Gastrocnemius medialis (tissue), 4 donors: ENCODE results near the gene ASTN1. TPM values are rescaled to one million over a fixed set of nuclear protein-coding genes. Genes with fewer than 3 reads are reported as not detected.

Experiments
- ATAC-seq, 2 donors: fragments of 150-250 bp; one replicate each; pipeline ENCODE4 v1.9.1; 2016
- DNase-seq, 2 donors: peaks; one replicate each; pipeline ENCODE4 v3.0.0-alpha.2; 2019
- H3K27ac ChIP-seq, 4 donors: fragments of 200-600 bp; sonication (generic); 1 replicate in 1 of 4; 2 replicates in 3 of 4; pipeline ENCODE4 v1.5.1; 2016 to 2018; ENCODE audit warnings: mild to moderate bottlenecking in 2 of 4, moderate library complexity in 1 of 4
- H3K27me3 ChIP-seq, 3 donors: fragments of 200-600 bp; sonication (generic) in 2 of 3; 1 replicate in 1 of 3; 2 replicates in 2 of 3; pipeline versions ENCODE4 v1.5.1 to v1.6.0; 2016 to 2019; ENCODE audit warnings: mild to moderate bottlenecking in 1 of 3, moderate library complexity in 1 of 3
- H3K36me3 ChIP-seq, 2 donors: fragments of 200-600 bp; sonication (generic) in 1 of 2; one replicate each; pipeline ENCODE4 v1.5.1; 2017 to 2018
- H3K4me1 ChIP-seq, 2 donors: fragments of 200-600 bp; sonication (generic) in 1 of 2; one replicate each; pipeline ENCODE4 v1.5.1; 2016 to 2017; ENCODE audit warnings: mild to moderate bottlenecking in 2 of 2
- H3K4me3 ChIP-seq, 4 donors: fragments of 200-600 bp; sonication (generic) in 3 of 4; 1 replicate in 1 of 4; 2 replicates in 3 of 4; pipeline ENCODE4 v1.5.1; 2016 to 2019; ENCODE audit warnings: mild to moderate bottlenecking in 2 of 4
- H3K9me3 ChIP-seq, 3 donors: fragments of 200-600 bp; sonication (generic) in 2 of 3; 1 replicate in 1 of 3; 2 replicates in 2 of 3; pipeline ENCODE4 v1.5.1; 2016 to 2019
- CTCF ChIP-seq, 5 experiments: fragments of 450-650 bp in 3 of 5; fragments of 200-600 bp in 2 of 5; sonication (generic) in 2 of 5; IDR thresholded peaks in 4 of 5; conservative IDR thresholded peaks in 1 of 5; 1 replicate in 4 of 5; 2 replicates in 1 of 5; pipeline ENCODE4 v1.5.1; 2016 to 2019; ENCODE audit warnings: antibody characterized with exemption in 5 of 5, mild to moderate bottlenecking in 3 of 5, moderate library complexity in 3 of 5
- POLR2A ChIP-seq, 2 donors: fragments of 450-650 bp; IDR thresholded peaks; one replicate each; pipeline ENCODE4 v1.6.1; 2017; ENCODE audit warnings: antibody characterized with exemption in 2 of 2, mild to moderate bottlenecking in 2 of 2, moderate library complexity in 2 of 2
- in situ Hi-C, 4 donors: fragments of 200-750 bp; cut with MboI; loops; one replicate each; pipeline versions ENCODE4 v1.15.0 to v1.8.0; 2017; ENCODE audit warnings: low sequenced_read_pairs in 4 of 4
- intact Hi-C: fragments of 100-400 bp; cut with DNase I; formaldehyde crosslinking; loops from one replicate; pipeline ENCODE4 v1.15.1; 2023; ENCODE audit warnings: low total_unique reads
- total RNA-seq, 4 donors: library from RNA; depleted of rRNA; stranded (reverse); fragments of >200 nt; gene quantifications; one replicate each; pipeline versions ENCODE4 v1.1.0 to v1.2.3, GENCODE V29; 2016

ASTN1 gene
- total RNA-seq, 4 donors from 2014 or later: 0.09 to 0.10 TPM; not detected in 2

- no peak for TF ChIP-seq POLR2A (IDR thresholded peaks at IDR 0.05)
- TF ChIP-seq CTCF (IDR thresholded peaks at IDR 0.05 in 4 of 5, conservative IDR thresholded peaks at IDR 0.05 in 1 of 5): no peak
- no peak overlapping the region for H3K4me3 ChIP-seq
- DNase-seq (no peak), ATAC-seq (no peak)
- H3K4me1 ChIP-seq: peaks cover 4 to 10% of the 10 kb centered on the region in 2 donors
- H3K9me3 ChIP-seq: no peaks in the 10 kb centered on the region
- peak overlapping the region in 2 of 4 donors; percentile 45 to 46 for H3K27ac ChIP-seq
- intact Hi-C loops (no loop called here), in situ Hi-C loops (no loop called here)
- no peaks in the 10 kb centered on the region for H3K36me3 ChIP-seq
- H3K27me3 ChIP-seq: no peaks in the 10 kb centered on the region
Measured at GRCh38 chr1:177208920-177209319, 44.4 kb upstream of the ASTN1 start.

GRCh38 chr1:177206831-177207355 lies 42.4 kb upstream of the ASTN1 start:
- ATAC-seq (no peak), DNase-seq (no peak)
- in situ Hi-C loops (no loop called here), intact Hi-C loops (no loop called here)
- Histone ChIP-seq H3K27ac (no peak overlapping the region), H3K4me3 (no peak overlapping the region), H3K9me3 (no peaks in the 10 kb centered on the region), H3K4me1 (peaks cover 4 to 10% of the 10 kb centered on the region in 2 donors), H3K27me3 (no peaks in the 10 kb centered on the region), H3K36me3 (no peaks in the 10 kb centered on the region)
- no peak for TF ChIP-seq POLR2A (IDR thresholded peaks at IDR 0.05)
- no peak for TF ChIP-seq CTCF (IDR thresholded peaks at IDR 0.05 in 4 of 5, conservative IDR thresholded peaks at IDR 0.05 in 1 of 5)

- no peak overlapping the region for H3K4me3 ChIP-seq
- in situ Hi-C loops: no loop called here
- TF ChIP-seq POLR2A (IDR thresholded peaks at IDR 0.05): no peak
- TF ChIP-seq CTCF (IDR thresholded peaks at IDR 0.05 in 4 of 5, conservative IDR thresholded peaks at IDR 0.05 in 1 of 5): no peak
- DNase-seq (no peak), ATAC-seq (no peak)
- no peaks in the 10 kb centered on the region for H3K4me1 ChIP-seq
- H3K27ac ChIP-seq: no peak overlapping the region
- intact Hi-C loops: no loop called here
- H3K36me3 ChIP-seq: no peaks in the 10 kb centered on the region
- H3K27me3 ChIP-seq: no peaks in the 10 kb centered on the region
- H3K9me3 ChIP-seq: no peaks in the 10 kb centered on the region
Measured at GRCh38 chr1:177200290-177200689, 35.8 kb upstream of the ASTN1 start.

GRCh38 chr1:177198243-177198642 lies 33.7 kb upstream of the ASTN1 start:
- DNase-seq (no peak), ATAC-seq (no peak)
- no peak for TF ChIP-seq CTCF (IDR thresholded peaks at IDR 0.05 in 4 of 5, conservative IDR thresholded peaks at IDR 0.05 in 1 of 5)
- TF ChIP-seq POLR2A (IDR thresholded peaks at IDR 0.05): no peak
- in situ Hi-C loops (loop anchor here in 2 of 4 donors (25.0 kb wide), 1 partner anchor 311 kb away; no protein-coding TSS in a partner anchor), intact Hi-C loops (no loop called here)
- Histone ChIP-seq H3K4me1 (no peaks in the 10 kb centered on the region), H3K27ac (no peak overlapping the region), H3K4me3 (no peak overlapping the region), H3K9me3 (no peaks in the 10 kb centered on the region), H3K36me3 (no peaks in the 10 kb centered on the region), H3K27me3 (no peaks in the 10 kb centered on the region)
